K562 (cell line): ENCODE data around the gene FOXK2. TPM values are rescaled to one million over a fixed set of nuclear protein-coding genes. Genes with fewer than 3 reads are reported as not detected.

Source experiments
- ATAC-seq: fragments of 200-7000 bp; cut with Tn5 transposase; 3 replicates; pipeline ENCODE4 v1.9.1; 2020; ENCODE audit warnings: moderate library complexity
- BruUV-seq: library from RNA; stranded (reverse); fragments of 400-500 nt; replicated peaks from 2 replicates; lab custom pipeline; 2021; lab: Mats Ljungman, UMichigan
- CTCF ChIA-PET: fragments of 300-600 bp; formaldehyde crosslinking; extraction: SDS; loops from one replicate; lab custom pipeline; 2021; ENCODE audit warnings: low intra/inter-chr PET ratio; lab: Yijun Ruan, JAX
- POLR2A ChIA-PET: fragments of 300-600, 350-650 bp; sonication (Branson Sonifier 250); formaldehyde crosslinking; extraction: SDS; loops from one replicate; lab custom pipeline; 2021; ENCODE audit warnings: antibody characterized with exemption, inconsistent platforms; lab: Yijun Ruan, JAX
- DNase-seq, 4 experiments: peaks; one replicate each; pipeline versions ENCODE4 v3.0.0 to v3.0.0-alpha.2; 2011 to 2018; ENCODE audit warnings: low spot score in 3 of 4, mixed read lengths in 3 of 4; ENCODE audit errors: extremely low read depth in 1 of 4
- FAIRE-seq: peaks from 2 replicates; lab custom pipeline; 2011; peaks lifted over from hg19 to GRCh38; lab: Jason Lieb, UNC
- H2AFZ ChIP-seq: 2 replicates; pipeline ENCODE4 v1.6.0; 2011; ENCODE audit warnings: low read depth, low read length, control low read depth, inconsistent platforms
- H3K27ac ChIP-seq: fragments of 200-600 bp; 3 replicates; pipeline ENCODE4 v1.8.0; 2011; ENCODE audit warnings: low read depth, mild to moderate bottlenecking, control low read depth, inconsistent platforms, low read length, moderate library complexity, mixed read lengths; ENCODE audit errors: extremely low read depth
- H3K27me3 ChIP-seq, 2 experiments: fragments of 300-600 bp in 1 of 2; 2 replicates in 1 of 2; 3 replicates in 1 of 2; pipeline versions ENCODE4 v1.6.0 to v1.8.0; 2011; ENCODE audit warnings: inconsistent platforms in 2 of 2, low read length in 2 of 2, mild to moderate bottlenecking in 1 of 2, mixed read lengths in 1 of 2, moderate library complexity in 1 of 2; ENCODE audit not compliant: control insufficient read depth in 2 of 2, insufficient read depth in 2 of 2
- H3K36me3 ChIP-seq: fragments of 300-600 bp; 3 replicates; pipeline ENCODE4 v1.8.0; 2011; ENCODE audit warnings: mild to moderate bottlenecking, low read length, inconsistent platforms; ENCODE audit not compliant: control insufficient read depth, insufficient read depth
- H3K4me1 ChIP-seq, 2 experiments: fragments of 200-600 bp in 1 of 2; replicated peaks in 1 of 2; 2 replicates in 1 of 2; 3 replicates in 1 of 2; pipeline versions ENCODE4 v1.5.1 to v1.8.0; 2011; ENCODE audit warnings: inconsistent platforms in 2 of 2, low read length in 2 of 2, mild to moderate bottlenecking in 1 of 2, mixed read lengths in 1 of 2, moderate library complexity in 1 of 2; ENCODE audit not compliant: control insufficient read depth in 2 of 2, insufficient read depth in 2 of 2
- H3K4me2 ChIP-seq: 2 replicates; pipeline ENCODE4 v1.6.1; 2011; ENCODE audit warnings: low read length, control low read depth, inconsistent platforms, mixed read lengths; ENCODE audit not compliant: insufficient read depth
- H3K4me3 ChIP-seq: fragments of 200-600 bp; sonication (generic), shearing (Covaris generic); 2 replicates; pipeline ENCODE4 v1.5.1; 2016; ENCODE audit warnings: control low read depth, inconsistent platforms
- H3K79me2 ChIP-seq: fragments of 200-600 bp; 3 replicates; pipeline ENCODE4 v1.8.0; 2011; ENCODE audit warnings: low read length, inconsistent platforms; ENCODE audit not compliant: control insufficient read depth, insufficient read depth
- H3K9ac ChIP-seq, 2 experiments: 2 replicates each; pipeline versions ENCODE4 v1.6.0 to v1.6.1; 2011; ENCODE audit warnings: low read depth in 2 of 2, low read length in 2 of 2, control low read depth in 1 of 2, inconsistent platforms in 1 of 2, mild to moderate bottlenecking in 1 of 2, mixed read lengths in 1 of 2; ENCODE audit not compliant: insufficient read depth in 1 of 2
- H3K9me1 ChIP-seq: one replicate; pipeline ENCODE4 v1.6.0; 2011; ENCODE audit warnings: inconsistent platforms, mild to moderate bottlenecking, low read length, moderate library complexity; ENCODE audit not compliant: control insufficient read depth, insufficient read depth
- H3K9me3 ChIP-seq: replicated peaks from 2 replicates; pipeline ENCODE4 v1.5.1; 2011; ENCODE audit warnings: low read depth, low read length, inconsistent platforms; ENCODE audit not compliant: control insufficient read depth, insufficient read depth
- H4K20me1 ChIP-seq: replicated peaks from 2 replicates; pipeline ENCODE4 v1.6.1; 2011; ENCODE audit warnings: low read length, inconsistent platforms, mixed read lengths; ENCODE audit not compliant: control insufficient read depth, insufficient read depth
- CEBPG ChIP-seq, 3 experiments: fragments of 200-800 bp in 1 of 3; sonication (Bioruptor generic) in 1 of 3; sonication (generic) in 1 of 3; formaldehyde crosslinking in 1 of 3; IDR thresholded peaks in 2 of 3; conservative IDR thresholded peaks in 1 of 3; 2 replicates each; pipeline versions ENCODE4 v1.6.1 to v1.8.0; 2016 to 2022; ENCODE audit warnings: missing compliant biosample characterization in 2 of 3, missing genetic modification characterization in 2 of 3, mild to moderate bottlenecking in 1 of 3, missing genetic modification reagents in 1 of 3
- DDX20 ChIP-seq: fragments of 450-650 bp; IDR thresholded peaks from 2 replicates; pipeline ENCODE4 v1.6.1; 2016; ENCODE audit warnings: missing genetic modification characterization, low read depth, mild to moderate bottlenecking, missing compliant biosample characterization, moderate library complexity
- E2F3 ChIP-seq: fragments of 250-450 bp; sonication (Bioruptor Pico); IDR thresholded peaks from 2 replicates; pipeline ENCODE4 v1.4.0; 2020; ENCODE audit warnings: mild to moderate bottlenecking
- FOXJ2 ChIP-seq: fragments of 200-800 bp; sonication (Bioruptor generic); IDR thresholded peaks from 2 replicates; pipeline ENCODE4 v1.6.1; 2016; ENCODE audit warnings: missing genetic modification characterization, missing compliant biosample characterization
- POLR2G ChIP-seq: fragments of 200-400 bp; formaldehyde crosslinking; IDR thresholded peaks from 2 replicates; pipeline ENCODE4 v1.6.1; 2017; ENCODE audit warnings: low read depth, mild to moderate bottlenecking, antibody characterized with exemption, low read length, moderate library complexity
- RBM22 ChIP-seq: fragments of 200-400 bp; formaldehyde crosslinking; IDR thresholded peaks from 2 replicates; pipeline ENCODE4 v1.6.1; 2018; ENCODE audit warnings: low read length, low read depth; ENCODE audit not compliant: poor library complexity, severe bottlenecking
- RUNX1 ChIP-seq: sonication (generic); IDR thresholded peaks from 2 replicates; pipeline ENCODE4 v1.6.1; 2016; ENCODE audit warnings: antibody characterized with exemption, low read depth
- SIRT6 ChIP-seq: IDR thresholded peaks from one replicate; pipeline ENCODE4 v1.6.1; 2012; ENCODE audit warnings: low read depth, mild to moderate bottlenecking, control low read depth, inconsistent platforms, low read length, moderate library complexity
- ZBED1 ChIP-seq: IDR thresholded peaks from 2 replicates; pipeline ENCODE4 v1.6.1; 2014
- ZBTB8A ChIP-seq: fragments of 450-650 bp; IDR thresholded peaks from 2 replicates; pipeline ENCODE4 v1.6.1; 2018; ENCODE audit warnings: mild to moderate bottlenecking, moderate library complexity; ENCODE audit not compliant: partially characterized antibody
- ZFP30 ChIP-seq: fragments of 250-450 bp; sonication (Bioruptor Pico); IDR thresholded peaks from 2 replicates; pipeline ENCODE4 v1.8.0; 2022; ENCODE audit warnings: moderate library complexity, mild to moderate bottlenecking, inconsistent platforms, borderline replicate concordance
- ZNF41 ChIP-seq: fragments of 250-450 bp; sonication (Bioruptor Pico); conservative IDR thresholded peaks from 2 replicates; pipeline ENCODE4 v1.4.0; 2020; ENCODE audit warnings: mild to moderate bottlenecking
- WGBS: fragments of 100-300 bp; shearing (Covaris generic); methylation state at CpG from one replicate; pipeline ENCODE4 v1.1.6; 2016; ENCODE audit warnings: low coverage, mixed read lengths; ENCODE audit not compliant: insufficient coverage; ENCODE audit errors: missing lambda C conversion rate; 5-methylcytosine and 5-hydroxymethylcytosine counted together
- in situ Hi-C: fragments of 300-500 bp; cut with MboI; formaldehyde crosslinking; loops from 4 replicates; pipeline ENCODE4 v1.15.0; 2018; ENCODE audit warnings: inconsistent platforms, mixed read lengths
- intact Hi-C: fragments of 100-400 bp; cut with micrococcal nuclease; formaldehyde crosslinking; loops from 2 replicates; pipeline ENCODE4 v1.14.2; 2022
- polyA plus RNA-seq, 8 experiments: library from polyadenylated mRNA; depleted of rRNA in 4 of 8; stranded (reverse) in 5 of 8; unstranded in 3 of 8; fragments of >200 nt; fragmentation: Nextera tagmentation in 2 of 8; fragmentation: Illumina TruSeq in 1 of 8; extraction: Ambion mirVana in 2 of 8; extraction: Trizol in 1 of 8; gene quantifications; 2 replicates each; pipeline versions ENCODE4 v1.2.1 to v1.2.3, GENCODE V29; 2011 to 2014; ENCODE audit warnings: inconsistent platforms in 1 of 8, missing spikeins in 1 of 8
- total RNA-seq, 7 experiments: library from RNA; depleted of rRNA in 6 of 7; stranded (reverse); fragments of >200 nt in 6 of 7; fragmentation: Illumina TruSeq in 2 of 7; extraction: Trizol in 2 of 7; gene quantifications; 2 replicates each; pipeline versions ENCODE4 v1.2.1 to v1.2.3, GENCODE V29; 2011 to 2021; ENCODE audit warnings: low replicate concordance in 1 of 7
- TF ChIP-seq, protein P1 (sequence below): fragments of 250-450 bp; sonication (Bioruptor Pico); IDR thresholded peaks from 2 replicates; pipeline ENCODE4 v1.8.0; 2021; ENCODE audit warnings: borderline replicate concordance, mild to moderate bottlenecking, moderate library complexity; ENCODE audit not compliant: poor library complexity, severe bottlenecking
- TF ChIP-seq, protein P2 (sequence below): sonication (generic); formaldehyde crosslinking; IDR thresholded peaks from 2 replicates; pipeline ENCODE4 v1.9.0; 2022; ENCODE audit warnings: mild to moderate bottlenecking, missing genetic modification reagents
- TF ChIP-seq, protein P3 (sequence below): sonication (generic); formaldehyde crosslinking; IDR thresholded peaks from 2 replicates; pipeline ENCODE4 v1.8.1; 2023; ENCODE audit warnings: mild to moderate bottlenecking, missing genetic modification reagents
- TF ChIP-seq, protein P4 (sequence below), 2 experiments: fragments of 450-650 bp in 1 of 2; sonication (generic) in 1 of 2; formaldehyde crosslinking in 1 of 2; IDR thresholded peaks in 1 of 2; conservative IDR thresholded peaks in 1 of 2; 2 replicates each; pipeline versions ENCODE4 v1.6.1 to v1.8.1; 2016 to 2023; ENCODE audit warnings: mild to moderate bottlenecking in 2 of 2, moderate library complexity in 2 of 2, inconsistent platforms in 1 of 2, missing genetic modification reagents in 1 of 2

Gene FOXK2
- total and polyA plus RNA-seq, 9 of the 15 experiments (the other 6 are each of a cell fraction or from before 2014, with no cell fraction given), result 3.0 to 86.0 (median 44.1) TPM

DNA sequence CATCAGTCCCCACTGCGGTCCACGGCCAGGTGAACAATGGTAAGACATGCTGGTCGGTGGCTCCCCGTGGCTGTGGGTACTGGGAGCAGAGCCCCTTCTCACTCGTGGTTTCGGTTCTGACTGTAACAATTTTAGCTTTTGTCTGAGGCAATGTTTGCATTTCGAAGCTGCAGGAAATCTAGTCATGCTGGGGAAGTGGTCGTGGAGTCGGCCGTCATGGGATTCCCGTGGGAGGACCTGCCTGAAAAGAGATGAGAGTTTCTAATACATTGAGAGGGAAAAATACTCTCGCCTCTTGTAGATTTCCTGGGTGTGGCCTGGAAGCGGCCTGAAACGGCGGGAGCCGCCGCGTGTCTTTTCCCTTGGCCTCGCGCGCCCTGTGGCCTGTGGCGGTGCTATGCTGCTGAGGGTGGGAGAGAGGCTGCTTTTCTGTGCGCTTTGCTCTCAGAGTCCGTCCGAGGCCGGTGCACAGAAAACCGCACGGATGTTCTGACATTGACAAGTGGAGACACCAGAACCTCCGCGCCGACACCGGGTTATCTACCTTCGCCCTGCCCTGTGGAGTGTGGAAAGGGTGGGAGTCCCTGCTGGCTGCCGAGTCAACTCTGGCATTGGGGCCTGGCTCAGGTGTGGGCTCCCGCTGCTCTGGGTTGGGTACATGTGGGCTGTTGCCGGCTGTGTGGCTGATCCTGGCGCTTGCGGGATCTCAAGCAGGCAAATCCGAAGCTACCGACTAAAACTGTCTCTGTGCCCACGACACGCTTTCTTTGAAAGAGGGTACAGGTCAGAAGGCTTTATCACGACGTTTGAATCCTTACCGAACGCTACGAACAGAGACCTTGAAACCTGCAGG, 67.9 kb downstream of the FOXK2 start:
- Histone ChIP-seq H3K9me3 (no peaks in the 10 kb centered on the region), H3K9me1 (peaks cover 2% of the 10 kb centered on the region), H3K4me3 (no peak overlapping the region), H3K79me2 (peaks cover 11% of the 10 kb centered on the region), H2AFZ (no peak overlapping the region), H3K4me1 (peaks cover 0 to 26% of the 10 kb centered on the region in 2 experiments; a peak in 2 of 5 replicates), H3K4me2 (no peak overlapping the region), H3K36me3 (peaks cover 89% of the 10 kb centered on the region), H3K9ac (no peak overlapping the region), H4K20me1 (no peaks in the 10 kb centered on the region), H3K27ac (no peak overlapping the region), H3K27me3 (no peaks in the 10 kb centered on the region)
- WGBS, result 88% methylated on average over 43 of the region's 47 CpGs
- FAIRE-seq (no peak), ATAC-seq (peak; percentile 19; the same call in 2 of the 3 replicates), DNase-seq (no peak)
- CTCF ChIA-PET, result no interaction called here
- in situ Hi-C loops, result no loop called here
- BruUV-seq, result no TSS peak
- POLR2A ChIA-PET, result no interaction called here
- intact Hi-C loops, result no loop called here
- TF ChIP-seq ZNF41 (CRISPR knock-in tag) (no peak), E2F3 (CRISPR knock-in tag) (no peak), RBM22 (peak; percentile 90), ZBED1 (no peak), POLR2G (0 out of 2 replicates have a peak, but pooled peaks have one; percentile 32), ZBTB8A (no peak), ZFP30 (CRISPR knock-in tag) (no peak), FOXJ2 (tag) (no peak), SIRT6 (no peak), DDX20 (no peak), RUNX1 (no peak), CEBPG (CRISPR knock-in tag; IDR thresholded peaks at IDR 0.05) (no peak), CEBPG (tag; conservative IDR thresholded peaks at IDR 0.05 in 1 of 2, IDR thresholded peaks at IDR 0.05 in 1 of 2) (no peak)
- TF ChIP-seq, protein P1, sequence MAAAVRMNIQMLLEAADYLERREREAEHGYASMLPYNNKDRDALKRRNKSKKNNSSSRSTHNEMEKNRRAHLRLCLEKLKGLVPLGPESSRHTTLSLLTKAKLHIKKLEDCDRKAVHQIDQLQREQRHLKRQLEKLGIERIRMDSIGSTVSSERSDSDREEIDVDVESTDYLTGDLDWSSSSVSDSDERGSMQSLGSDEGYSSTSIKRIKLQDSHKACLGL, result no peak
- TF ChIP-seq, protein P2, sequence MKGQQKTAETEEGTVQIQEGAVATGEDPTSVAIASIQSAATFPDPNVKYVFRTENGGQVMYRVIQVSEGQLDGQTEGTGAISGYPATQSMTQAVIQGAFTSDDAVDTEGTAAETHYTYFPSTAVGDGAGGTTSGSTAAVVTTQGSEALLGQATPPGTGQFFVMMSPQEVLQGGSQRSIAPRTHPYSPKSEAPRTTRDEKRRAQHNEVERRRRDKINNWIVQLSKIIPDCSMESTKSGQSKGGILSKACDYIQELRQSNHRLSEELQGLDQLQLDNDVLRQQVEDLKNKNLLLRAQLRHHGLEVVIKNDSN, result no peak
- TF ChIP-seq, protein P3, sequence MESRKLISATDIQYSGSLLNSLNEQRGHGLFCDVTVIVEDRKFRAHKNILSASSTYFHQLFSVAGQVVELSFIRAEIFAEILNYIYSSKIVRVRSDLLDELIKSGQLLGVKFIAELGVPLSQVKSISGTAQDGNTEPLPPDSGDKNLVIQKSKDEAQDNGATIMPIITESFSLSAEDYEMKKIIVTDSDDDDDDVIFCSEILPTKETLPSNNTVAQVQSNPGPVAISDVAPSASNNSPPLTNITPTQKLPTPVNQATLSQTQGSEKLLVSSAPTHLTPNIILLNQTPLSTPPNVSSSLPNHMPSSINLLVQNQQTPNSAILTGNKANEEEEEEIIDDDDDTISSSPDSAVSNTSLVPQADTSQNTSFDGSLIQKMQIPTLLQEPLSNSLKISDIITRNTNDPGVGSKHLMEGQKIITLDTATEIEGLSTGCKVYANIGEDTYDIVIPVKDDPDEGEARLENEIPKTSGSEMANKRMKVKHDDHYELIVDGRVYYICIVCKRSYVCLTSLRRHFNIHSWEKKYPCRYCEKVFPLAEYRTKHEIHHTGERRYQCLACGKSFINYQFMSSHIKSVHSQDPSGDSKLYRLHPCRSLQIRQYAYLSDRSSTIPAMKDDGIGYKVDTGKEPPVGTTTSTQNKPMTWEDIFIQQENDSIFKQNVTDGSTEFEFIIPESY (CRISPR knock-in tag), result peak; percentile 99
- TF ChIP-seq, protein P4, sequence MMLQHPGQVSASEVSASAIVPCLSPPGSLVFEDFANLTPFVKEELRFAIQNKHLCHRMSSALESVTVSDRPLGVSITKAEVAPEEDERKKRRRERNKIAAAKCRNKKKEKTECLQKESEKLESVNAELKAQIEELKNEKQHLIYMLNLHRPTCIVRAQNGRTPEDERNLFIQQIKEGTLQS (IDR thresholded peaks at IDR 0.05), result peak; percentile 31; the same call in 1 of the 2 replicates
- TF ChIP-seq, protein P4 (CRISPR knock-in tag; conservative IDR thresholded peaks at IDR 0.05), result no peak
